HG03159 (cell line): ENCODE data around the gene ARFGEF3.

Experiments
- ATAC-seq: cut with Tn5 transposase; IDR thresholded peaks from one replicate; pipeline ENCODE4 v1.9.1; 2021; ENCODE audit warnings: mild to moderate bottlenecking, moderate library complexity; ENCODE audit not compliant: unreplicated experiment

ARFGEF3 gene

GRCh38 chr6:138297761-138298298 is 136.1 kb downstream of the ARFGEF3 start:
- no peak for ATAC-seq

- ATAC-seq, result no peak
Measured at GRCh38 chr6:138300469-138300868, 138.7 kb downstream of the ARFGEF3 start.

- ATAC-seq, result no peak
Measured at GRCh38 chr6:138302554-138302953, 140.8 kb downstream of the ARFGEF3 start.

GRCh38 chr6:138307352-138307751 is 145.6 kb downstream of the ARFGEF3 start:
- no peak for ATAC-seq

- ATAC-seq, result no peak
Measured at GRCh38 chr6:138307816-138308730, 146.3 kb downstream of the ARFGEF3 start.

GRCh38 chr6:138308731-138309110 is 147.0 kb downstream of the ARFGEF3 start:
- ATAC-seq, result no peak

GRCh38 chr6:138309695-138310094 is 148.0 kb downstream of the ARFGEF3 start:
- ATAC-seq, result no peak

GRCh38 chr6:138310294-138310693 is 148.6 kb downstream of the ARFGEF3 start:
- ATAC-seq, result no peak

GRCh38 chr6:138310821-138311220 is 149.1 kb downstream of the ARFGEF3 start:
- no peak for ATAC-seq

- no peak for ATAC-seq
Measured at GRCh38 chr6:138311268-138311667, 149.5 kb downstream of the ARFGEF3 start.

GRCh38 chr6:138318741-138319375 is 157.1 kb downstream of the ARFGEF3 start:
- ATAC-seq, result no peak

GRCh38 chr6:138321934-138322333 is 160.2 kb downstream of the ARFGEF3 start:
- no peak for ATAC-seq

- ATAC-seq, result no peak
Measured at GRCh38 chr6:138323821-138324220, 162.1 kb downstream of the ARFGEF3 start.

GRCh38 chr6:138328210-138328609 is 166.5 kb downstream of the ARFGEF3 start:
- ATAC-seq, result no peak

GRCh38 chr6:138330763-138331162 is 169.0 kb downstream of the ARFGEF3 start:
- ATAC-seq, result no peak

- ATAC-seq, result no peak
Measured at GRCh38 chr6:138331444-138331843, 169.7 kb downstream of the ARFGEF3 start.

GRCh38 chr6:138331984-138332383 is 170.2 kb downstream of the ARFGEF3 start:
- ATAC-seq, result no peak

- no peak for ATAC-seq
Measured at GRCh38 chr6:138334000-138334399, 172.3 kb downstream of the ARFGEF3 start.

GRCh38 chr6:138334963-138335362 is 173.2 kb downstream of the ARFGEF3 start:
- ATAC-seq, result no peak

GRCh38 chr6:138336221-138336620 is 174.5 kb downstream of the ARFGEF3 start:
- no peak for ATAC-seq

GRCh38 chr6:138337076-138337475 is 175.3 kb downstream of the ARFGEF3 start:
- no peak for ATAC-seq

GRCh38 chr6:138339024-138339423 is 177.3 kb downstream of the ARFGEF3 start:
- no peak for ATAC-seq
